Measurements from ENCODE around the gene PCLAF.
"Not testable (repeated sequence)": the region's sequence is repeated elsewhere in the genome, so short reads cannot be mapped to it uniquely, and the experiment has no call there.

The PCLAF gene

GRCh38 chr15:64387562-64388168 is 6.4 kb upstream of the PCLAF start, which contains the start of gene TRIP4:
Gene TRIP4, plus strand, starts transcription at chr15:64387836. Its CDS starts 28 bp downstream, at chr15:64387864.
- ATAC-seq (replicated peaks) (peak; percentile 98), DNase-seq (peak; percentile 96 to 98 (median 96))
- Mint-ChIP-seq H3K27ac (peak within 1 kb of the TSS; percentile 89 to 91), H3K4me1 (ENCODE audit: low read depth in 2 of 2) (peaks cover 15 to 16% of the 10 kb centered on the region in 2 donors), H3K4me3 (peak within 1 kb of the TSS; percentile 91 to 96), H3K9me3 (no peaks in the 10 kb centered on the region), H3K27me3 (no peaks in the 10 kb centered on the region), H3K36me3 (ENCODE audit: insufficient read depth) (peaks cover 14% of the 10 kb centered on the region)

DNA sequence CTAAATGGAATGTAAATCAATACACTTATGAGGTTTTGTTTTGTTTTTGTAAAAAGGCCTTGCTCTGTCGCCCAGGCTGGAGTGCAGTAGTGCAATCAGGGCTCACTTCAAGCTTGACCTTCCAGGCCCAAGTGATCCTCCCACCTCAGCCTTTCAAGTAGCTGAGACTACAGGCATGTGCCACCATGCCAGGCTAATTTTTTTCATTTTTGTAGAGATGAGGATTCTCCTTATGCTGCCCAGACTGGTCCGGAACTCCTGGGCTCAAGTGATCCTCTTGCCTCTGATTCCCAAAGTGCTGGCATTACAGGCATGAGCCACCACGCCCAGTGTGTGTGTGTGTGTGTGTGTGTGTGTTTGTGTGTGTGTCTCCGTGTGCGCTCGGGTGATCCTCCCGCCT is 5.0 kb upstream of the PCLAF start:
- no peak for ATAC-seq (replicated peaks)
- no peak for DNase-seq
- Mint-ChIP-seq H3K4me1 (ENCODE audit: low read depth in 2 of 2) (peaks cover 20 to 22% of the 10 kb centered on the region in 2 donors), H3K36me3 (ENCODE audit: insufficient read depth) (peaks cover 14% of the 10 kb centered on the region), H3K4me3 (peak overlapping the region in 1 of 2 donors; percentile 96), H3K27ac (no peak overlapping the region), H3K27me3 (no peaks in the 10 kb centered on the region), H3K9me3 (no peaks in the 10 kb centered on the region)

GRCh38 chr15:64383760-64384159 is 2.5 kb upstream of the PCLAF start:
- no peak overlapping the region for H3K27ac Mint-ChIP-seq
- peaks cover 20 to 23% of the 10 kb centered on the region in 2 donors for H3K4me1 Mint-ChIP-seq (ENCODE audit: low read depth in 2 of 2)
- DNase-seq, result no peak
- H3K27me3 Mint-ChIP-seq, result no peaks in the 10 kb centered on the region
- ATAC-seq (replicated peaks), result no peak
- H3K4me3 Mint-ChIP-seq, result no peak overlapping the region
- H3K36me3 Mint-ChIP-seq (ENCODE audit: insufficient read depth), result peaks cover 11% of the 10 kb centered on the region
- H3K9me3 Mint-ChIP-seq, result no peaks in the 10 kb centered on the region

DNA sequence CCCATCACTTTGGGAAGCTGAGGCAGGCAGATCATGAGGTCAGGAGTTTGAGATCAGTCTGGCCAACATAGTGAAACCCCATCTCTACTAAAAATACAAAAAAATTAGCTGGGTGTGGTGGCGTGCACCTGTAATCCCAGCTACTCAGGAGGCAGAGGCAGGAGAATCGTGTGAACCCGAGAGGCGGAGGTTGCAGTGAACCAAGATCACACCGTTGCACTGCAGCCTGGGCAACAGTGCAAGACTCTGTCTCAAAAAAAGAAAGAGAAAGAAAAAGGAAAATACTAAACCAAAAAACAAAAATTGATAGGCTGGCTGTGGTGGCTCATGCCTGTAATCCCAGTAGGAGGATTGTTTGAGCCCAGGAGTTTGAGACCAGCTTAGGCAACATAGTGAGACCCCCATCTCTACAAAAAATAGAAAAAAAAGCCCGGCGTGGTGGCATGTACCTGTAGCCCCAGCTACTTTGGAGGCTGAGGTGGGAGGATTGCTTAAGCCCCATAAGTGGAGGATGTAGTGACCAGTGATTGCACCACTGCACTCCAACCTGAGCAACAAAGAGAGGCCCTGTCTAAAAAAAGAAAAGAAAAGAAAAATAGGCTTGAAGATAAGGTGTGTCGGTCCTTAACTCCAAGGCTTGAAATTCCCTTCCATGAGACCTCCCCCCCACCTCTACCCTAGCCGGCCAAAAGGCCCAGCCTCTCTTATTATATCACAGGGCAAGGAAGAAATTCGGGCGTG is 941 bp downstream of the PCLAF start:
- H3K36me3 Mint-ChIP-seq (ENCODE audit: insufficient read depth); H3K27me3 Mint-ChIP-seq; H3K9me3 Mint-ChIP-seq; DNase-seq; ATAC-seq (replicated peaks): not testable (repeated sequence)
- Mint-ChIP-seq H3K27ac (peak overlapping the region in 1 of 2 donors; percentile 62), H3K4me3 (peak overlapping the region; percentile 84 to 88), H3K4me1 (ENCODE audit: low read depth in 2 of 2) (peaks cover 10 to 12% of the 10 kb centered on the region in 2 donors)

DNA sequence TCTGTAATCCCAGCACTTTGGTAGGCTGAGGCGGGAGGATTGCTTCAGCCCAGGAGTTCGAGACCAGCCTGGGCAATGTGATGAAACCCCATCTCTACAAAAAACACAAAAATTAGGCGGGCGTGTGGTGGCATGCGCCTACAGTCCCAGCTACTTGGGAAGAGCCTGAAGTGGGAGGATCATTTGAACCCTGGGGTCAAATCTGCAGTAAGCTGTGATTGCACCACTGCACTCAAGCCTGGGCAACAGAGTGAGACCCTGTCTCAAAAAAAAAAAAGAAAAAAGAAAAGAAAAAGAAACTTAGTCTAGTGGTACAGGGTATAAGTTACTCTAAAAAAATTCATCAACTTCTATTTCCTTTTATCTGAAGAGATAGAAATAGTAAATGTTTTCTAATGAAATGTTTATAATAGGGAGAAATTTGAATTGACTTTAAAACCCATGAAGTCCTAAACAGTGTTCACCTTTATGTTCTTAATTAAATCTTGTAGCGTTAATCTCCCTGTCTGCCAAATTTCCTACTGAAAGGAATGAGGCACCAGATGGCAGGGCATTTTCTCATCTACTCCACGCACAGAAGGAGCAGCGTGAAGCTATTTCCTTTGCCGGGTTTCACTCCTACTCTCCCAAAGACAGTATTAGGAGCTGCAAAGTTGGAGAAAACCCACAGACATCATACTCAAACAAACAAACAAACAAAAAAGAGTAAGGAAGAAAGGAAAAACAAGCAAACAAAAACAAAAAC is 1.9 kb downstream of the PCLAF start:
- Mint-ChIP-seq H3K9me3 (no peaks in the 10 kb centered on the region), H3K36me3 (ENCODE audit: insufficient read depth) (peaks cover 9% of the 10 kb centered on the region), H3K27me3 (no peaks in the 10 kb centered on the region), H3K27ac (no peak overlapping the region), H3K4me3 (peak overlapping the region in 1 of 2 donors; percentile 88), H3K4me1 (ENCODE audit: low read depth in 2 of 2) (peaks cover 10 to 12% of the 10 kb centered on the region in 2 donors)
- ATAC-seq (replicated peaks) (no peak), DNase-seq (no peak)

DNA sequence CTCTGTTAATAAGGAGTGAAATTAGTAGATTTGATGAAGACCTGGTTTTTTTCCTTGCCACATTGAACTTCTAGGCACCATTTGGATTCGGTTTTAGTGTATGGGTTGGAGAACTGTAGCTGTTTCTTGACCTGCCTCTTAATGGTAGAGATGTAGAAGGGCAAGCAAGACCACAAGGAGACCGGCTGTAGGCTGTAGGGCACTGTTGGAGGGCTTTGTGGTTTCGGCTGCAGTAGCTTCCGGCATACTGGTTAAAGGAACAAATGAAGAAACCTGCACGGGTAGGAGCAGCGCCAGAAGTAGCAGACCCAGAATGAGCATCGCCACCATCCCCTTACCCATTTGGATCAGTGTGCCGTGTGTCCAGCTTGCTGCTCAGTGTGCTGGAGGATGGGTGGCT is 7.9 kb downstream of the PCLAF start:
- Mint-ChIP-seq H3K9me3 (no peaks in the 10 kb centered on the region), H3K27ac (no peak overlapping the region), H3K4me3 (peak overlapping the region; percentile 27 to 56), H3K36me3 (ENCODE audit: insufficient read depth) (peaks cover 3% of the 10 kb centered on the region), H3K4me1 (ENCODE audit: low read depth in 2 of 2) (no peaks in the 10 kb centered on the region), H3K27me3 (no peaks in the 10 kb centered on the region)
- DNase-seq (no peak), ATAC-seq (replicated peaks) (peak; percentile 32)

DNA sequence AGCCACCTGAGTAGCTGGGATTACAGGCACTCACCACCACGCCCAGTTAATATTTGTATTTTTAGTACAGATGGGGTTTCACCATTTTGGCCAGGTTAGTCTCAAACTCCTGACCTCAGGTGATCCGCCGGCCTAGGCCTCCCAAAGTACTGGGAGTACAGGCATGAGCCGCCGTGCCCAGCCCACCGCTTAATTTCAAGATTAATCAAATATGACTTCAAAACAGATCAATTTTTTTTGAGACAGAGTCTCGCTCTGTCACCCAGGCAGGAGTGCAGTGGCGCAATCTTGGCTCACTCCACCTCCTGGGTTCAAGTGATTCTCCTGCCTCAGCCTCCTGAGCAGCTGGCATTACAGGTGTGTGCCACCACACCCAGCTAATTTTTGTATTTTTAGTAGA is 9.9 kb downstream of the PCLAF start:
- H3K4me1 Mint-ChIP-seq (ENCODE audit: low read depth in 2 of 2); H3K4me3 Mint-ChIP-seq; H3K27me3 Mint-ChIP-seq; H3K27ac Mint-ChIP-seq; H3K36me3 Mint-ChIP-seq (ENCODE audit: insufficient read depth); H3K9me3 Mint-ChIP-seq; ATAC-seq (replicated peaks); DNase-seq: not testable (repeated sequence)

GRCh38 chr15:64369078-64369607 is 12.1 kb downstream of the PCLAF start:
- H3K9me3 Mint-ChIP-seq, result no peaks in the 10 kb centered on the region
- H3K36me3 Mint-ChIP-seq (ENCODE audit: insufficient read depth), result no peaks in the 10 kb centered on the region
- no peaks in the 10 kb centered on the region for H3K27me3 Mint-ChIP-seq
- ATAC-seq (replicated peaks), result no peak
- H3K4me1 Mint-ChIP-seq (ENCODE audit: low read depth in 2 of 2), result no peaks in the 10 kb centered on the region
- DNase-seq, result no peak
- no peak overlapping the region for H3K4me3 Mint-ChIP-seq
- no peak overlapping the region for H3K27ac Mint-ChIP-seq

DNA sequence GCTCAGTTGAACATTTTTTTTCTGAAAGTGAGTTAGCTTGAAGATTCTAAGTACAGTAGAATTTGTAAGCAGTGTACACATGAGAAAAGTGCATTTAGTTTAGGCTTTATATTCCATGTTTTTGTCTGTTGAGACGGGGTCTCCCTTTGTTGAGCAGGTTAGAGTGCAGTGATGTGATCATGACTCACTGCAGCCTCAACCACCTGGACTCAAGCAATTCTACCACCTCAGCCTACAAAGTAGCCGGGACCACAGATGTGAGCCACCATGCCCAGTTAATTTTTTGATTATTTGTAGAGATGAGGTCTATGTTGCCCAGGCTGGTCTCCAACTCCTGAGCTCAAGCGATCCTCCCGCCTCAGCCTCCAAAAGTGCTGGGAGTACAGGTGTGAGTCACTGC is 20.0 kb downstream of the PCLAF start:
- H3K4me3 Mint-ChIP-seq, result no peak overlapping the region

GRCh38 chr15:64356710-64357040 is 24.6 kb downstream of the PCLAF start:
- no peak for DNase-seq
- H3K4me1 Mint-ChIP-seq (ENCODE audit: low read depth in 2 of 2), result peaks cover 16 to 17% of the 10 kb centered on the region in 2 donors
- H3K4me3 Mint-ChIP-seq, result peak overlapping the region; percentile 85 to 97
- H3K27ac Mint-ChIP-seq, result peak overlapping the region; percentile 83 to 95
- peaks cover 15% of the 10 kb centered on the region for H3K36me3 Mint-ChIP-seq (ENCODE audit: insufficient read depth)
- ATAC-seq (replicated peaks), result no peak
- H3K27me3 Mint-ChIP-seq, result no peaks in the 10 kb centered on the region
- H3K9me3 Mint-ChIP-seq, result no peaks in the 10 kb centered on the region

More for the DNA sequence above, 20.0 kb downstream of the PCLAF start:
- H3K9me3 Mint-ChIP-seq, result no peaks in the 10 kb centered on the region
- peaks cover 2% of the 10 kb centered on the region for H3K36me3 Mint-ChIP-seq (ENCODE audit: insufficient read depth)
- no peak overlapping the region for H3K27ac Mint-ChIP-seq
- DNase-seq (no peak), ATAC-seq (replicated peaks) (no peak)
- no peaks in the 10 kb centered on the region for H3K27me3 Mint-ChIP-seq
- H3K4me1 Mint-ChIP-seq (ENCODE audit: low read depth in 2 of 2), result peaks cover 5% of the 10 kb centered on the region in 2 donors

- Mint-ChIP-seq H3K4me3 (peak within 1 kb of the TSS; percentile 85 to 97), H3K4me1 (ENCODE audit: low read depth in 2 of 2) (peaks cover 16 to 17% of the 10 kb centered on the region in 2 donors), H3K36me3 (ENCODE audit: insufficient read depth) (peaks cover 20% of the 10 kb centered on the region), H3K27ac (peak within 1 kb of the TSS; percentile 83 to 95), H3K9me3 (no peaks in the 10 kb centered on the region), H3K27me3 (no peaks in the 10 kb centered on the region)
- DNase-seq (peak; percentile 85 to 87 (median 87)), ATAC-seq (replicated peaks) (peak; percentile 98)
Measured at GRCh38 chr15:64355944-64356709, 25.1 kb downstream of the PCLAF start, which contains the start of gene CSNK1G1. Gene CSNK1G1, minus strand, starts transcription at chr15:64356173. Its CDS starts 55,674 bp downstream, at chr15:64300499.

- Mint-ChIP-seq H3K27me3 (no peaks in the 10 kb centered on the region), H3K4me1 (ENCODE audit: low read depth in 2 of 2) (peaks cover 16 to 17% of the 10 kb centered on the region in 2 donors), H3K27ac (peak overlapping the region; percentile 83 to 95), H3K4me3 (peak overlapping the region; percentile 85 to 97), H3K9me3 (no peaks in the 10 kb centered on the region), H3K36me3 (ENCODE audit: insufficient read depth) (peaks cover 20% of the 10 kb centered on the region)
- ATAC-seq (replicated peaks) (peak; percentile 32), DNase-seq (peak in 1 of 3 experiments; percentile 24)
Measured at GRCh38 chr15:64355348-64355943, 25.8 kb downstream of the PCLAF start.
